Measurements from ENCODE around the gene WDR17. TPM values are rescaled to one million over a fixed set of nuclear protein-coding genes. Genes with fewer than 3 reads are reported as not detected.

The WDR17 gene
- under 1 TPM; 0.47 to 0.64 TPM for total RNA-seq
- polyA plus RNA-seq (2013, experiment 1 of 2), result 0.61 TPM
- polyA plus RNA-seq (2013, experiment 2 of 2), result 0.64 TPM
- total RNA-seq, result 0.11 to 11.1 (median 1.3) reads per million in 172 experiments

GRCh38 chr4:176065435-176066291, at the start of gene WDR17:
TSS of gene WDR17 (plus strand) at chr4:176065841. CDS start at chr4:176111581, 45,740 bp downstream.
- peak; percentile 33 to 82 (median 60) for DNase-seq
- H3K4me3 Mint-ChIP-seq, result peak within 1 kb of the TSS; percentile 91
- CTCF ChIA-PET, result no interaction called here
- H3K27me3 Mint-ChIP-seq, result peaks cover 37% of the 10 kb centered on the region
- Histone ChIP-seq H3K36me3 (ENCODE audit: insufficient read depth, low read length) (no peaks in the 10 kb centered on the region), H3K9me3 (ENCODE audit: control insufficient read depth in 1 of 2, insufficient read depth in 1 of 2, low read length in 2 of 2) (no peaks in the 10 kb centered on the region), H3K4me3 (ENCODE audit: low read length) (peak within 1 kb of the TSS; percentile 45), H3K27me3 (ENCODE audit: control insufficient read depth in 1 of 2, insufficient read depth in 2 of 2, low read length in 2 of 2) (peaks cover 0 to 10% of the 10 kb centered on the region in 2 experiments), H3K4me1 (ENCODE audit: insufficient read depth, low read length) (peaks cover 8% of the 10 kb centered on the region), H3K27ac (ENCODE audit: low read depth in 1 of 2, low read length in 2 of 2) (no peak within 1 kb of the TSS)
- peaks cover 15% of the 10 kb centered on the region for H3K4me1 Mint-ChIP-seq (ENCODE audit: low read depth)
- ATAC-seq (ENCODE audit: poor library complexity), result peak; percentile 92
- no peak within 1 kb of the TSS for H3K27ac Mint-ChIP-seq
- no peaks in the 10 kb centered on the region for H3K36me3 Mint-ChIP-seq (ENCODE audit: low read depth)
- intact Hi-C loops (cut with DNase I, micrococcal nuclease), result loop anchor here in 1 of 2 experiments (10.0 kb wide), 2 partner anchors 129 to 249 kb away; partner anchors contain the start of genes SPATA4 and SPCS3
- no peaks in the 10 kb centered on the region for H3K9me3 Mint-ChIP-seq
- TF ChIP-seq CTCF (IDR thresholded peaks at IDR 0.05), result no peak
- POLR2A ChIA-PET, result interaction anchor here (0.6 kb wide), 2 partner anchors 13 to 529 kb away, joined by 3 read pairs; no protein-coding TSS in a partner anchor

- CTCF ChIA-PET, result no interaction called here
- peaks cover 3% of the 10 kb centered on the region for H3K27me3 Mint-ChIP-seq
Observed at GRCh38 chr4:176016601-176017000, 49.0 kb upstream of the WDR17 start.

More at GRCh38 chr4:176016601-176017000, 49.0 kb upstream of the WDR17 start:
- ATAC-seq (ENCODE audit: poor library complexity), result no peak
- Mint-ChIP-seq H3K36me3 (ENCODE audit: low read depth) (no peaks in the 10 kb centered on the region), H3K4me3 (no peak overlapping the region), H3K4me1 (ENCODE audit: low read depth) (no peaks in the 10 kb centered on the region), H3K27ac (no peak overlapping the region), H3K9me3 (no peaks in the 10 kb centered on the region)
- no peak overlapping the region for H3K4me3 ChIP-seq (ENCODE audit: low read length)
- H3K9me3 ChIP-seq (ENCODE audit: control insufficient read depth in 1 of 2, insufficient read depth in 1 of 2, low read length in 2 of 2), result no peaks in the 10 kb centered on the region
- TF ChIP-seq CTCF (IDR thresholded peaks at IDR 0.05), result no peak
- H3K4me1 ChIP-seq (ENCODE audit: insufficient read depth, low read length), result no peaks in the 10 kb centered on the region
- POLR2A ChIA-PET, result no interaction called here
- H3K27ac ChIP-seq (ENCODE audit: low read depth in 1 of 2, low read length in 2 of 2), result no peak overlapping the region
- no peak for DNase-seq
- H3K27me3 ChIP-seq (ENCODE audit: control insufficient read depth in 1 of 2, insufficient read depth in 2 of 2, low read length in 2 of 2), result no peaks in the 10 kb centered on the region
- H3K36me3 ChIP-seq (ENCODE audit: insufficient read depth, low read length), result no peaks in the 10 kb centered on the region
- intact Hi-C loops (cut with DNase I, micrococcal nuclease), result no loop called here

Data from CD4-positive, alpha-beta T cell (primary cell).